ENCODE measurements around the gene PPT2. TPM values are rescaled to one million over a fixed set of nuclear protein-coding genes. Genes with fewer than 3 reads are reported as not detected.
"Not testable (repeated sequence)": the region's sequence is repeated elsewhere in the genome, so short reads cannot be mapped to it uniquely, and the experiment has no call there.

The PPT2 gene
- total RNA-seq, 4 donors from 2014 or later = 19.0 to 35.1 (median 28.9) TPM

DNA sequence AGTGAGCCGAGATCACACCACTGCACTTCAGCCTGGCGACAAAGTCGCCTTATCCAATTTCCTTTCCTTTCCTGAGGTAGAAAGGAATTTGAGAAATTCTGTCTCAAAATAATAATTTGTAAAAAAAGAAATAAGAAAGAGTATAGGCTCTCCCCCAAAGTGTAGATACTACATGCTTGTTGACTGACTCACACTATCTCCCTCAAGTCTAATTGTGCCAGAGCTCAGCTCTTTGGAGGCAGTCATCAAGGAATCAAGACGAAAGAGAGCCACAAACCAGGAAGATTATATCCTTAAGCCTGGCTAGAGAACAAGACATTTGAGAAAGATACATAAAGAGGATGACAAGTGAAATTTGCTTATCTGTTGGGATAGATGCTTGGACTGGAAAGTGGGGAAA is 20.2 kb upstream of the PPT2 start:
- Histone ChIP-seq H3K27me3 (no peaks in the 10 kb centered on the region), H3K27ac (no peak overlapping the region), H3K4me1 (peaks cover 0 to 8% of the 10 kb centered on the region in 2 donors), H3K36me3 (no peaks in the 10 kb centered on the region), H3K4me3 (no peak overlapping the region), H3K9me3 (no peaks in the 10 kb centered on the region)
- intact Hi-C loops (cut with DNase I; ENCODE audit: low total_unique reads) = no loop called here
- TF ChIP-seq POLR2A (IDR thresholded peaks at IDR 0.05) = no peak
- TF ChIP-seq, protein P1, sequence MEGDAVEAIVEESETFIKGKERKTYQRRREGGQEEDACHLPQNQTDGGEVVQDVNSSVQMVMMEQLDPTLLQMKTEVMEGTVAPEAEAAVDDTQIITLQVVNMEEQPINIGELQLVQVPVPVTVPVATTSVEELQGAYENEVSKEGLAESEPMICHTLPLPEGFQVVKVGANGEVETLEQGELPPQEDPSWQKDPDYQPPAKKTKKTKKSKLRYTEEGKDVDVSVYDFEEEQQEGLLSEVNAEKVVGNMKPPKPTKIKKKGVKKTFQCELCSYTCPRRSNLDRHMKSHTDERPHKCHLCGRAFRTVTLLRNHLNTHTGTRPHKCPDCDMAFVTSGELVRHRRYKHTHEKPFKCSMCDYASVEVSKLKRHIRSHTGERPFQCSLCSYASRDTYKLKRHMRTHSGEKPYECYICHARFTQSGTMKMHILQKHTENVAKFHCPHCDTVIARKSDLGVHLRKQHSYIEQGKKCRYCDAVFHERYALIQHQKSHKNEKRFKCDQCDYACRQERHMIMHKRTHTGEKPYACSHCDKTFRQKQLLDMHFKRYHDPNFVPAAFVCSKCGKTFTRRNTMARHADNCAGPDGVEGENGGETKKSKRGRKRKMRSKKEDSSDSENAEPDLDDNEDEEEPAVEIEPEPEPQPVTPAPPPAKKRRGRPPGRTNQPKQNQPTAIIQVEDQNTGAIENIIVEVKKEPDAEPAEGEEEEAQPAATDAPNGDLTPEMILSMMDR (IDR thresholded peaks at IDR 0.05) = no peak
- DNase-seq = no peak

DNA sequence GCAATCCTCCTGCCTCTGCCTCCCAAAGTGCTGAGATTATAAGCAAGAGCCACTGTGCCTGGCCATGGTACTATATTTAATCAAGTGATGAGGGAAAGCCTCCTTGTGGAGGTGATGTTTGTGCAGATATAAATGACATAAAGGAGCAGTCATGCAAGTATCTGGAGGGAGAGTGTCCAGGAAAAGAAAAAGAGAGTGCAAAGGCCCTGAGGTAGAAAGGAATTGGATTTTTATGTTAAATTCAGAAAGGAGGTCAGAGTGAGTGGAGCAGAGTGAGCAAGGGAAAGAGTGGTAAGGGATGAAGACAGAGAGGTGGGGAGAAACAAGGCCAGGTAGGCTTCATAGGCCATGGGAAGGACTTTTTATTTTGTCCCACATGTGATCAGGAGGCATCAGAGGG is 16.5 kb upstream of the PPT2 start:
- intact Hi-C loops (cut with DNase I; ENCODE audit: low total_unique reads) = no loop called here
- H3K4me3 ChIP-seq = no peak overlapping the region
- H3K36me3 ChIP-seq = no peaks in the 10 kb centered on the region
- DNase-seq = no peak
- H3K9me3 ChIP-seq = no peaks in the 10 kb centered on the region
- H3K27me3 ChIP-seq = no peaks in the 10 kb centered on the region
- no peaks in the 10 kb centered on the region for H3K4me1 ChIP-seq
- no peak overlapping the region for H3K27ac ChIP-seq
- TF ChIP-seq, protein P1 (IDR thresholded peaks at IDR 0.05) = no peak
- no peak for TF ChIP-seq POLR2A (IDR thresholded peaks at IDR 0.05)

DNA sequence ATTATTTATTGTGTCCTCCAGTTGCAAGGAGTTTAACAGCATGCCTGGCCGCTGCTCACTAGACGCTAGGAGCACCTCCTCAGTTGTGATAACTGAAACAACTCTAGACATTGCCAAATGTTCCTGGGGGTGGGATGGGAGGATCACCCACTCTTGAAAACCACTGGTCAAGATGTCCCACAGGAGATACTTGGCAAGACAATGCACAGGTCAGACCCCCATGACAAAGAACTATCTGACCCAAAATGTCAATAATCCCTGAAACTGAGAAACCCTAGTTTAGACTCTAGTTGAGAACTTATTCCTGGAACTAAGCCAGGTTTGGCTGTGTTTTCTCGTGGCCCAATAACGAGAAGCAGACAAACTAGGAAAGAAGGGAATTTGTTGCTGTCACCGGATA is 14.4 kb upstream of the PPT2 start:
- intact Hi-C loops (cut with DNase I; ENCODE audit: low total_unique reads) = no loop called here
- no peaks in the 10 kb centered on the region for H3K9me3 ChIP-seq
- no peak for DNase-seq
- no peak overlapping the region for H3K4me3 ChIP-seq
- no peaks in the 10 kb centered on the region for H3K36me3 ChIP-seq
- no peaks in the 10 kb centered on the region for H3K4me1 ChIP-seq
- H3K27ac ChIP-seq = no peak overlapping the region
- H3K27me3 ChIP-seq = no peaks in the 10 kb centered on the region
- TF ChIP-seq, protein P1 (IDR thresholded peaks at IDR 0.05) = no peak
- no peak for TF ChIP-seq POLR2A (IDR thresholded peaks at IDR 0.05)

DNA sequence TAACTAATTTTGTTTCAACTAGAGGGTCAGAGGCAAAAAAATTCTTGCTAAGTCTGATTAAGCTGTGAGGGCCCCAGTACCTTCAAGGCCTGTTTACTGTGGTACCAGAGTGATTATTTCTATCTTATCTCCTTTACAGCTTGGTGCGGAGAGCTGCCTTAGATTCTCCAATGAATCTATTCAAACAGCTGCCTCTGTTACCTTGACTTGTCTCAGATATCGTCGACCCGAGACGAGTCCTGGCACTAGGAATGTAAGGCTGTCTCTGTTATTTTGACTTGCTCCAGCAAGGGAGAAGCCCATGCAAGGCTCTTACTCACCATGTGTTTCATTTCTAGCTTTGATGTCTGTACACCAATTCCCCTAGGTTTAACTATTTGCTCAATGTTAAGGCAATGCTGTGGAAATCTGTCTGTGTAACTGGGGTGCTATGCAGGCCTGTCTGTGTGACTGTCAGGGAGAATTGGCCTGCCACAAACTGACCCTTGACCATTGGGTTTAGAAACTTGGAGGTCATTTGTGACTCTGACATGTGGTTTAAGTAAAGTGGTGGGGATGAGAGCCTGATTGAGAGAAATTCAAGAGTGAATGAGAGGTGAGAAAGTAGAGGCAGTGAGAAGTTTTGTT is 13.4 kb upstream of the PPT2 start:
- Histone ChIP-seq H3K9me3 (no peaks in the 10 kb centered on the region), H3K27ac (no peak overlapping the region), H3K4me1 (no peaks in the 10 kb centered on the region), H3K4me3 (no peak overlapping the region), H3K27me3 (no peaks in the 10 kb centered on the region), H3K36me3 (no peaks in the 10 kb centered on the region)
- DNase-seq = no peak
- no peak for TF ChIP-seq POLR2A (IDR thresholded peaks at IDR 0.05)
- TF ChIP-seq, protein P1 (IDR thresholded peaks at IDR 0.05) = no peak
- intact Hi-C loops (cut with DNase I; ENCODE audit: low total_unique reads) = no loop called here

DNA sequence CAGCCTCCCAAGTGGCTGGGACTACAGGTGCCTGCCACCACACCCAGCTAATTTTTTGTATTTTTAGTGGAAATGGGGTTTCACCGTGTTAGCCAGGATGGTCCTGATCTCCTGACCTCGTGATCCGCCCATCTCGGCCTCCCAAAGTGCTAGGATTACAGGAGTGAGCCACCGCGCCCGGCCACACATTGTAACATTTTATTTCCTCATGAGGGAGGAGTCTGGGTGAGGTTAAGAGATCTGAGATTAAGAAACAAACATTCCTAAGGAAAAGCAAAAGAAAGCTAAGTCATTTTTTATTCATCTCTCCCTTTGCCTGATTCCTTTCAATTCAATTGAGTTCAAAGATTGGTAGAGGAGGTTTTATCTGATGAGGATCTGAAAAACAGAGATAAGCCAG is 9.7 kb upstream of the PPT2 start:
- H3K27ac ChIP-seq; H3K36me3 ChIP-seq; intact Hi-C loops (cut with DNase I; ENCODE audit: low total_unique reads); H3K27me3 ChIP-seq; DNase-seq; H3K4me1 ChIP-seq; H3K9me3 ChIP-seq; H3K4me3 ChIP-seq: not testable (repeated sequence)

DNA sequence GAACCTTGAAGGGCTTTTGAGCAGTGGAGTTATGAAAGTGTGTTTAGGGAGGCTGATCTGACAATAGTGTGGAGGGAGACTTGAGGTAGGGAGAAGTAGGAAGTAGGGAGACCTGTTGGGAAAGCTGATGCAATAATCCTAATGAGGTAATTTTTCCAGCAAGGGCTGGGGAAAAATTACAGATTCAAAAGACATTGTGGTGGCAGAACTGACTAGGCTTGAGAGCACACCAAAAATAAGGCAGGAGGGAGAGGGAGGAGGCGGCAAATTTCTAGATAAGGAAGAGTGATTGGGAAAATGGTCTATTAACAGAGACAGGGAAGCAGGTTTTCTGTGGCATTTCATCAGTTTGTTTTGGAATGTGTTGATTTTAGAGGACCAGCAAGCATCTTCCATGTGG is 7.7 kb upstream of the PPT2 start:
- Histone ChIP-seq H3K27ac (no peak overlapping the region), H3K4me3 (no peak overlapping the region), H3K27me3 (no peaks in the 10 kb centered on the region), H3K36me3 (no peaks in the 10 kb centered on the region), H3K4me1 (no peaks in the 10 kb centered on the region), H3K9me3 (no peaks in the 10 kb centered on the region)
- intact Hi-C loops (cut with DNase I; ENCODE audit: low total_unique reads) = no loop called here
- TF ChIP-seq, protein P1 (IDR thresholded peaks at IDR 0.05) = no peak
- no peak for TF ChIP-seq POLR2A (IDR thresholded peaks at IDR 0.05)
- DNase-seq = no peak

Measured in uterus (tissue), 4 donors.